Fibroblast of villous mesenchyme (primary cell): Measurements from ENCODE around the gene PI4KB. TPM values are rescaled to one million over a fixed set of nuclear protein-coding genes. Genes with fewer than 3 reads are reported as not detected.

Source experiments
- DNase-seq: peaks from one replicate; pipeline ENCODE4 v3.0.0-alpha.2; 2010; ENCODE audit warnings: low read depth
- H3K4me3 ChIP-seq: 2 replicates; pipeline ENCODE4 v1.5.1; 2011; ENCODE audit warnings: low read depth, mild to moderate bottlenecking, low read length
- total RNA-seq: library from RNA; depleted of rRNA; stranded (reverse); fragments of >200 nt; gene quantifications from 2 replicates; pipeline ENCODE4 v1.2.3, GENCODE V29; 2012
- TF ChIP-seq, protein P1 (sequence below): IDR thresholded peaks from 2 replicates; pipeline ENCODE4 v1.5.1; 2012; ENCODE audit warnings: low read depth, mild to moderate bottlenecking, low read length; ENCODE audit not compliant: insufficient read depth

The PI4KB gene
- total RNA-seq: 61.2 and 85.5 TPM in 2 replicates

DNA sequence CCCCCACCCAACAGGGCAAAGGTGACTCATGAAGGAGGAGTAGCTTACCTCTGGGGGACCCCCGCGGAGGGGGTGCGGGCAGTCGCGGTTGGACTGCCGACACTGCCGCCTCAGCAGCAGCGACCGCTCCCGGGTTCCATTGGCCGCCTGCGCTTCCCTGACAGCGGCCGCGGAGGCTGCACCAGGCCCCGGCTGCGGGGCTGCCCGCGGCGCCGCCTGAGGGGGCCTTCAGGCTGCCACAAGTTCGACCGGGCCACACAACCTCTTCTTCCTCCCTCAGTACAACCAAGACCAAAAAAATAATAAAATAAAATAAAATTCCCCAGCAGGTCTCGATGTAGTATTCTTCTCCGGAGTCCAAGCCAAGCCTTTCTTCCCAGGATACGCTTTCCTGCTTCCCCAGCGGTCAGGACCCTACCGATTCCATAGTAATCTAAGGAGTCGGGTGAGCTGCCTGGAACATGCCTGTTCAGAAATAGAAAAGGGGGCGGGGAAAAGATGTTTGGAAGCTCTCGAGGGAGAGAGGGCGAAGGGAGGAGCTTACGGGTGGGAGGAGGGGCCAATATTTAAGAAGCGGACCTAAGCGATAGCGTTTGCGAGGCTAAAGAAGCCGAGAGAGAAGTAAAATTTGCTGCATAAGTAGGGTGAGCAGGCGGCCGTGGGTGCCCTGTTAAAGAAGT lies at the start of gene PI4KB:
TSS of gene PI4KB (minus strand) at position 194 of the 680 bp plus-strand sequence. CDS start 10,935 bp downstream, outside the sequence.
- TF ChIP-seq, protein P1, sequence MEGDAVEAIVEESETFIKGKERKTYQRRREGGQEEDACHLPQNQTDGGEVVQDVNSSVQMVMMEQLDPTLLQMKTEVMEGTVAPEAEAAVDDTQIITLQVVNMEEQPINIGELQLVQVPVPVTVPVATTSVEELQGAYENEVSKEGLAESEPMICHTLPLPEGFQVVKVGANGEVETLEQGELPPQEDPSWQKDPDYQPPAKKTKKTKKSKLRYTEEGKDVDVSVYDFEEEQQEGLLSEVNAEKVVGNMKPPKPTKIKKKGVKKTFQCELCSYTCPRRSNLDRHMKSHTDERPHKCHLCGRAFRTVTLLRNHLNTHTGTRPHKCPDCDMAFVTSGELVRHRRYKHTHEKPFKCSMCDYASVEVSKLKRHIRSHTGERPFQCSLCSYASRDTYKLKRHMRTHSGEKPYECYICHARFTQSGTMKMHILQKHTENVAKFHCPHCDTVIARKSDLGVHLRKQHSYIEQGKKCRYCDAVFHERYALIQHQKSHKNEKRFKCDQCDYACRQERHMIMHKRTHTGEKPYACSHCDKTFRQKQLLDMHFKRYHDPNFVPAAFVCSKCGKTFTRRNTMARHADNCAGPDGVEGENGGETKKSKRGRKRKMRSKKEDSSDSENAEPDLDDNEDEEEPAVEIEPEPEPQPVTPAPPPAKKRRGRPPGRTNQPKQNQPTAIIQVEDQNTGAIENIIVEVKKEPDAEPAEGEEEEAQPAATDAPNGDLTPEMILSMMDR: no peak
- peak within 1 kb of the TSS; percentile 90 for H3K4me3 ChIP-seq
- DNase-seq: peak; percentile 99

DNA sequence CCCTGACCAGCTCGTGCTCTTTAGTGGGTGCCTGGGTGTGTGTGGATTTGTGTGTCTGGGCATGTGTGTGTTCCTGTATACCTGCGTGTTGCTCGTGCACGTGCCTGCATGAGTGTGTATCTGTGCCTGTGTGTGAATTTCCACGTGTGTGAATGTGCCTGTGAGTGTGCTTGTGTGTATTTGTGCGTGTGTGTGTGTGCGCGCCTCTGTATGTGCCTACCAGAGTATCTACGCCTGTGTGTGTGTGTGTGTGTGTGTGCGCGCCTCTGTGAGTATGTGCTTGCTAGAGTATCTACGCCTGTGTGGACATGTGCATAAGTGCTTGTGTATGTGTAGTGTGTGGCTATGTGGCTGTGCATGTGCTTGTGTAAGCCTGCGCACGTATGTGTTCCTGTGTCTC lies 46.0 kb upstream of the PI4KB start:
- DNase-seq: no peak
- H3K4me3 ChIP-seq: no peak overlapping the region
- TF ChIP-seq, protein P1: no peak

GRCh38 chr1:151372058-151372934 lies 45.1 kb upstream of the PI4KB start, which contains the start of gene SELENBP1:
TSS of gene SELENBP1 (minus strand) at chr1:151372705. CDS start at chr1:151372641, 64 bp downstream.
- peak; percentile 89 for DNase-seq
- TF ChIP-seq, protein P1: no peak
- H3K4me3 ChIP-seq: peak within 1 kb of the TSS; percentile 61

GRCh38 chr1:151371370-151372057 lies 44.3 kb upstream of the PI4KB start:
- H3K4me3 ChIP-seq: peak overlapping the region; percentile 61
- DNase-seq: peak; percentile 61
- TF ChIP-seq, protein P1: no peak

GRCh38 chr1:151370211-151370911 lies 43.1 kb upstream of the PI4KB start:
- peak; percentile 52 for DNase-seq
- no peak overlapping the region for H3K4me3 ChIP-seq
- TF ChIP-seq, protein P1: no peak

DNA sequence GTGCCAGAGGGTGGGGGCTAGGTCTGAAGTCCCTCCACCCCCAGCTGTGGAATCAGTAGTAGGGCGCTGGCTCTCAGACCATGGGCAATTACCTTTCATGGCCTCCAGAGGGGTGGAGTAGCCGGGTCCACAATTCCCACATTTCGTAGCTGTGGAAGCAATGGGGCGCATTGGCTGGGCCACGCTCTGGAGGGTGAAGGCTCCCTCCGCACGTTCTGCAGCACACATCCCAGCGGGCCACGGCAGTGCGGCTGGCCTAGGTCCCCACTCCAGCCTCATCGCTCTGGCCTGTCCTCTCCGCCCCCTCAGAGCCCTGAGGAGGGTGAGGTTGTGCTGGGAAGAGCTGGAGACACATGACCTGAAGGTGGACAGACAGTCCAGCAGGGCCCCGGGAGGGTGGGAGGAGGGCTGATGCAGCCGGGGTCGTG lies 42.4 kb upstream of the PI4KB start:
- no peak for DNase-seq
- TF ChIP-seq, protein P1: no peak
- H3K4me3 ChIP-seq: no peak overlapping the region
